ENCODE results near the gene WAS.
A peak's percentile ranks its signal among the peaks of the same experiment; 100 is the strongest.

The WAS gene

DNA sequence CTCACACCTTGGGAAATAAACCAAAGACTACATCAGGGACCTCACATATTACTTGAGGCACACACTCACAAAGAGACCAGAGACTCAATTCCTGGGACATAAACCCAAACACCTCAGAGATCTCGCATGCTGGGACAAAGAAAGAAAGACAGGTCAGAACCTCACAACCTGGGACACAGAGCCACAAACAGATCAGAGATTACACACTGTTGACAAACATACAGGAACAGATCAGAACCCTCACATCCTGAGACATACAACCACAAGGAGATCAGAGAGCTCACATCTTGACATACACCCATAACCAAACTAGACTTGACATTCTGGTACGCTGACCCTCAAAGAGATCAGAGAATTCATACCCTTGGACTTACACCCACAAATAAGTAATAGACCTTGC lies 30.2 kb downstream of the WAS start:
- DNase-seq = no peak

DNA sequence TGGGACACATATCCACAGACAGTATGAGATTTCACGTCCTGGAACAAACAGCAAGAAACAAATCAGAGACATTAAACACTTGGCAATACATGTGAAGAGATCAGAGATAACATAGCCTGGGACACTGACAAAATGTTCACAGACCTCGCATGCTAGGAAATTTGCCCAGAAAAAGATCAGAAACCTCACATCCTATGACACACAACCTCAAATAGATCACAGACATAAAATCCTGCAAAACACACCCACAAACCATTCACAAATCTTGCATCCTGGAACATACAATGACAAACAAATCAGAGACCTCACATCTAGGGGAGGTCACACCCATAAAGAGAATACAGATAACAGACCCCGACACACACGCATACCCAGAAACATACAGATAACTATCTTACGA lies 31.0 kb downstream of the WAS start:
- DNase-seq = no peak

DNA sequence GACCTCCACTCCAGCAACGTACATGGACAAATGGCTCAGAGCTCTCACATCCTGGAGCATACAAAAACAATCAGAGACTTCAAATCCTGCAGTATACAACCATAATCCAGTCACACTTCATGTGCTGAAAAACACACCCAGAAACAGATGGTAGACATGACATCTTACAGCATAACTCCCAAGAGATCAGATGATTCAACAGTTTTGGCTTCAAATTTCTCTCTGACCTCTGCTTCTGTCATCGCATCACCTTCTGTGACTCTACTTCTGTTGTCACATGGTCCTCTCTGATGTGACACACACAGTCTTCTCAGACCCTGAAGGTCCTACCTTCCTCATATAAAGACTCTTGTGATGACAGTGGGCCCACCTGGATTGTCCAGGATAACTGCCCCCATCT lies 31.5 kb downstream of the WAS start:
- no peak for DNase-seq

DNA sequence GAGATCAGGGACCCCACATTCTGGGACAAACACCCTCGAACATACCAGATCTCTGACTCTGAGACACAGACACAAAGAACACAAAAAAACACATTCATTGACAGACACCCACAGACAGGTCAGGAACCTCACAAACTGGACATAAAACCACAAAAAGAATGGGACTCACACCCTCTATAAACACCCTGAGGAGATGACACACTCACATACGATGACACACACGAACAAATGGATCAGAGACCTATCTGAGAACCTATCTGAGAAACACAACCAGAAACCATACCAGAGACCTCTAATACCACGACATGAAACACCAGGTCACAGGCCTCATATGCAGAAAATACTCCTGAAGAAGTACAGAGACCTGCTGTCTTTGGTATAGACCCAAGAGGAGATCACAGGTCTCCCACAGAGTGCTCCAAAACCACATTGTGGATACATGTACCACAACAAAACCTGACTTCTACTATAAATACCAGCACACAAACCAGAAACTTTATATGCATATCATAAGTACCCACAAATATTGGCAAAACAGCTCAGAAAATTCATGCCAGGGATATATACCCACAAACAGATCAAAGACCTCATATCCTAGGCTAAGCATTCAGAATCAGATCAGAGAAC lies 32.4 kb downstream of the WAS start:
- no peak for DNase-seq

DNA sequence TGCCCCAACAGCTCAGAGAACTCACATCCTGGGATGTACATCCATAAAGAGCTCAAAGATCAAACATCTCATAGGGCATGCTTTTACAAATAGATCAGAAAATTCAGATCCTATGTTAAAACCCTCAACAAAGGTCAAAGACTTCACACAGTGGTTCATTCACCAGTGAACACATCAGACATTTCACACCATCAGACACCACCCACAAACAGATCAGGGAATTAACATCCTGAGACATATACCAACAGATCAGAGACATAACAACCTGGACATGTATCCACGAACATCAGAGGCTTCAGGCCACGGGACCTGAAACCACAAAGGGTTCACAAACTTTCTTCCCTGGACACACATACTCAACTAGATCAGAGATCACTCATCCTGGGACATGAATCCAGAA lies 36.4 kb downstream of the WAS start:
- DNase-seq = no peak

DNA sequence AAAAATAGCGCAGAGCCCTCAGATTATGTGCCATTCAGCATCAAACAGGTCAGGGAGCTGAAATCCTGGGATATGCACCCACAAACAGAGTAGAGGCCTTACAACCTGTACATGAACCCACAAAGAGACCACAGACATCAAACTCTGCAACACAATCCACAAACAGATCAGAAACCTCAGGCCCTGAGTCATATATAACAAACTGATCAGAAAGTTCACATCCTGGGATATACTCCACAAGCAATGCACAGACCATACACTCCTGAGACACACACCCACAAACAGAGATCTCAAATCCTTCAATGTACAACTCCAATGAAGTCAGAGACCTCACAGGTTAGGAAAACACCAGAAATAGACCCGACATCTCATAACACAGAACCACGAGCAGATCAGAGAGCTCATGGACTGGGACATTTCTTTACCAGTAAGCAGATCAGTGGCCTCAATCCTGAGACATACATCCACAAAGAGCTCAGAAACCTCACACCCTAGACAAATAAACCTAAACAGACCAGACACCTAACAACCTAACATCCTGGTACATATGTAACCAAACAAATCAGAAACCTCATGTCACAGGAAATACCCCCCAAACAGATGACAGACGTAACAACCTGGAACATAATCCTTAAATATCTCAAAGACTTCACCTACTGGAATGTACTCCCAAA lies 37.1 kb downstream of the WAS start:
- no peak for DNase-seq

DNA sequence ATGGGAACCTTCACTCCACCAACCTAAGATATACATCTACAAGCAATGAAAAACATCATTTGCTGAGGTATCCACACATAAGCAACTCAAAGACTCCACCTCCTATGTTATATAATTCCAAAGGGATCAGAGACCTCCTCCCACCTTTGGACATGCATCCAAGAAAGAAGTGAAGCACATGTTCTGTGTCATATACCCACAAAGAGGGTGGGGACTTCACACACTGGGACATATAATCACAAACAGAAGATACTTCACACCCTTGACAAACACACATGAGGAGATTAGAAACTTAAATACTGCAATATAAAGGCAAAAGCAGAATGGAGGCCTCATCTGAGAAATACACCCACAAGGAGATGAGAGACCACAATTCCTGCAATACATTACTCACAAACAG lies 38.3 kb downstream of the WAS start:
- DNase-seq = no peak

DNA sequence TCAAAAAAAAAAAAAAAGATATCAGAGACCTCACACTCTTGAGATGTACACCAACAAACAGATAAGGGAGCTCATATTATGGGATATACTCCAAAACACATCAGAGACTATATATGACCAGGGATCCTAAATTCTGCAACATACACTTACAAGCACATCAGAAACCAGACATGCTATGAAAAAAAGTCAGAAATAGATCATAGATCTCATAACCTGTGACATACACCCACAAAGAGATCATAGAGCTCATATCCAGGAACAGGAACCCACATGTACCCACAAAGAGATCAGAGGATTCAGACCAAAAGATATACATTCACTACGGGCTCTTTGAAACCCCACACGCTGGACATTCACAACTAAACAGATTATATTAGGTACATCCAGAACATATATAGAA lies 43.0 kb downstream of the WAS start:
- DNase-seq = no peak

DNA sequence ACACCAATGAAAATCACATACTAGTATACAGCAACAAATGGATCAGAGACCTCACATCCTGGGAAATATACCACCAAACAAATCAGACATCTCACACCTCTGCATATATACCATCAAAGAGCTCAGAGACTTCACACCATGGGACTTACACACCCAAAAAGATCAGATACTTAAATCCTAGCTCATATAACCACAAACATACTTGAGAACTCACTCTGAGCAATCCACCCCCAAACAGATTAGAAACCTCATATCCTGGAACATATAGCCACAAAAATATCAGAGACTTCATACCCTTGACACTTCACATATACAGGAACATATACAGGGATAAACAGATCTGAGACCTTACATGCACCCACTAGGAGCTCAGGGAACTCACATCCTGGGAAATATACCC lies 45.1 kb downstream of the WAS start:
- no peak for DNase-seq

DNA sequence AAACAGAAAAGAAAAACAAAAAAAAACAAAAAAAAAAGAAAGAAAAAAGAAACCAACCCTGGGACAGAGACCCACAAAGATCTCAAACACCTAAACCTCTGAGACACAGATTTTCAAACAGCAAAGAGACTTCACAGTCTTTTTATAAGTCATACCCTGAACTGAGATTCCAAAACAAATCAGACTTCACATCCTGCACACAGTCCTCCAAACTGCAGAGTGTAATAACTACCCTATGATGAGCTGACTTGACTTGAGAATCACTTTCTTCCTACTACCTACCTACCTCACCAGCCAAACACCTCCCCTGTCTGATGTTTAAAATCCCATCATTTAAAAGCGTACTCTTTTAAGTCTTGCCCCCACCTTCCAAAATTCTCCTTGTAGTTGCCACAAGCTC lies 52.7 kb downstream of the WAS start:
- DNase-seq = no peak

DNA sequence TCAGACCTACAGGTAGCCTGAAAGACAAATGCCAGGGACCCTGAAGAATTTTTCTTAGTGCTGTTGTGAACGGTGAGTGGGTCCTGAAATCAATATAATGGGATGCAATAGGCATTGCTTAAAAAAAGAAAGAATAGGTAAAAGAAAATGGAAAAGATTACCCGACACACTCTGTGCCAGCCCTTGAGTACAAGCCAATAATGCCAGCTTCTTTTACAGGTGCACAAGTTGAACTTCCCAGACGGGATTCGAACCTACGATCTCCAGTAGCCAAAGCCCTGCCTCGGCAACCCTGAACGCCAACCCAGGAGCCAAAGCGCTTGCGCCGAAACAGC lies 53.2 kb downstream of the WAS start:
- DNase-seq = no peak

DNA sequence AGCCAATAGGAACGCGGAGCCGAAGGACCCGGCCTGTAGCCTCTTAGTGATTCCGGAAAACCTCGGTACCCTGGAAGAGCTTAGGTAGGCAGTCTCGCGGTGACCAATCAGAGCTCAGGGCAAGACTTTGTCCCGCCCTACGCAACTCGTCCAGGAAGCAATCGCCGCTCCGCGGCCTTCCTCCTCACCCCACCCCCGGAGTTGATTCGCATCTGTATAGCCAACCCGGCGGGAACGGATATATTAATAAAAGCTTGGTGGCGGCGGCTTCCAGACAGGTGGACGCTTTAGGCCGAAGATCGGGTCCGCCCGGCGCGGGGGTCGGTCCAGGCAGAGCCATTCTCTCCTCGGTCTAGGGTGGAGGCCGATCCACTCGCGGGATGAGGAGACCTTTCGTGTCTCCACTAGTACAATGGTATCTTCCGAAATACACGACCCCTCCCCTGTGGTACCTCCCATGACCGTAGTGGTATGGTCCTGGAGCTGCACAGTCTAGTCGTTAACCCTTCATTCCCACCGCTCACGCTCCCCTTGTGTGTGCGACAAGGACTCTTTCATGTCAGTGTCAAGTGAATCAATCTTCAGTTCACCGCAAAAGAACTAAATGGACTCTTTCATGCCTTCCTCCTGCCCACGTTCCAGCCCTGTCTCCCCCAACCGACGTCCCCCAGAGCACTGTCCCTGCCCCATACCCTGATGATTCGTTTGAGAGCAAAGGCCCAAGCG lies 53.8 kb downstream of the WAS start:
- peak; percentile 94 for DNase-seq

DNA sequence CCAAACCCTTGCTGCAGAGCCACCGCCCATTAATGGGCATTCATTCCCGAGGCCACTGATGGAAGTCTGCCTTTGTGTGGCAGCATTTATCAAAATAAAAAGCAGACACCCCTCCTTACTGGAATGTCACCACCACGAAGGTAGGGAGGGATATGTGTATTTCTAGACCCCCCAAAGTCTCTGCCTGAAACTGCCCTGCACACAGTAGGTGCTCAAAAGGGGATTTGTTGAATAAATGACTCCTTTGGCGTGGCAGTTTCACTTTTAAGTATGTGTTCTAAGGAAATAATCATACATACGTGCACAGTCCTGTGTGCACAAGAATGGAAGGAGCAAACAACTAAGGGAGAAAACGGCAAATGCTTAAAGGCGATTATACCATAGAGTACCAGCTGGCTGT lies 54.3 kb downstream of the WAS start:
- DNase-seq = no peak

Measured in left hindlimb (tissue), 1 donor.